ENCODE measurements around the gene VPS37C. TPM values are rescaled to one million over a fixed set of nuclear protein-coding genes. Genes with fewer than 3 reads are reported as not detected.

VPS37C gene
- total RNA-seq, 1 experiment from 2014 or later, result 23.1 TPM

- H4K20me1 ChIP-seq (ENCODE audit: insufficient read depth), result no peaks in the 10 kb centered on the region
- no peak overlapping the region for H3K4me3 ChIP-seq (replicated peaks in 1 of 2; ENCODE audit: low read depth in 1 of 2, low read length in 2 of 2)
- no peaks in the 10 kb centered on the region for H3K9me2 ChIP-seq (ENCODE audit: insufficient read depth)
- peaks cover 0 to 18% of the 10 kb centered on the region in 2 experiments; a peak in 2 of 4 replicates for H3K36me3 ChIP-seq (ENCODE audit: control insufficient read depth in 1 of 2, insufficient read depth in 2 of 2, low read length in 2 of 2)
- intact Hi-C loops (cut with micrococcal nuclease), result no loop called here
- BruUV-seq (replicated peaks), result no TSS peak
- H2AFZ ChIP-seq (ENCODE audit: low read depth, low read length, poor library complexity, severe bottlenecking), result no peak overlapping the region
- no peaks in the 10 kb centered on the region for H3K27me3 ChIP-seq (ENCODE audit: insufficient read depth, low read length)
- 0 out of 2 replicates have a peak, but pooled peaks have one; percentile 16 for TF ChIP-seq CBX3 (IDR thresholded peaks at IDR 0.05; ENCODE audit: low read depth)
- no peak for TF ChIP-seq ELF1 (IDR thresholded peaks at IDR 0.05; ENCODE audit: borderline replicate concordance, low read depth)
- no peak for TF ChIP-seq EZH2 (IDR thresholded peaks at IDR 0.05)
- TF ChIP-seq, protein P1, sequence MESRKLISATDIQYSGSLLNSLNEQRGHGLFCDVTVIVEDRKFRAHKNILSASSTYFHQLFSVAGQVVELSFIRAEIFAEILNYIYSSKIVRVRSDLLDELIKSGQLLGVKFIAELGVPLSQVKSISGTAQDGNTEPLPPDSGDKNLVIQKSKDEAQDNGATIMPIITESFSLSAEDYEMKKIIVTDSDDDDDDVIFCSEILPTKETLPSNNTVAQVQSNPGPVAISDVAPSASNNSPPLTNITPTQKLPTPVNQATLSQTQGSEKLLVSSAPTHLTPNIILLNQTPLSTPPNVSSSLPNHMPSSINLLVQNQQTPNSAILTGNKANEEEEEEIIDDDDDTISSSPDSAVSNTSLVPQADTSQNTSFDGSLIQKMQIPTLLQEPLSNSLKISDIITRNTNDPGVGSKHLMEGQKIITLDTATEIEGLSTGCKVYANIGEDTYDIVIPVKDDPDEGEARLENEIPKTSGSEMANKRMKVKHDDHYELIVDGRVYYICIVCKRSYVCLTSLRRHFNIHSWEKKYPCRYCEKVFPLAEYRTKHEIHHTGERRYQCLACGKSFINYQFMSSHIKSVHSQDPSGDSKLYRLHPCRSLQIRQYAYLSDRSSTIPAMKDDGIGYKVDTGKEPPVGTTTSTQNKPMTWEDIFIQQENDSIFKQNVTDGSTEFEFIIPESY (IDR thresholded peaks at IDR 0.05; ENCODE audit: extremely low read depth, insufficient replicate concordance, low read length), result no peak
- H3K4me1 ChIP-seq (ENCODE audit: control insufficient read depth in 1 of 2, insufficient read depth in 2 of 2, low read length in 2 of 2), result peaks cover 23 to 54% of the 10 kb centered on the region in 2 experiments
- ATAC-seq, result no peak
- no peak for DNase-seq (ENCODE audit: low read depth, low spot score)
- H3K27ac ChIP-seq (ENCODE audit: low read depth, low read length), result no peak overlapping the region
- RAD21 ChIA-PET (ENCODE audit: low non-redundant PET in 1 of 2, low total read pairs in 2 of 2, uncharacterized antibody in 2 of 2, unreplicated experiment in 2 of 2), result no interaction called here
- H3K9me3 ChIP-seq (ENCODE audit: control insufficient read depth in 1 of 2, insufficient read depth in 1 of 2, low read depth in 1 of 2, low read length in 2 of 2), result peaks cover 5 to 8% of the 10 kb centered on the region in 2 experiments; a peak in 2 of 4 replicates
- POLR2A ChIA-PET, result no interaction called here
- CTCF ChIA-PET, result no interaction called here
- no peak overlapping the region for H3K9ac ChIP-seq (ENCODE audit: low read length)
- H3K79me2 ChIP-seq (ENCODE audit: insufficient read depth, low read length), result peaks cover 95% of the 10 kb centered on the region
- H3K4me2 ChIP-seq (ENCODE audit: low read length), result no peak overlapping the region
These were observed 5.9 kb downstream of the VPS37C start for GRCh38 chr11:61155312-61155711.

GRCh38 chr11:61154528-61154927 is 6.7 kb downstream of the VPS37C start:
- intact Hi-C loops (cut with micrococcal nuclease), result no loop called here
- CTCF ChIA-PET, result no interaction called here

More at GRCh38 chr11:61154528-61154927, 6.7 kb downstream of the VPS37C start:
- RAD21 ChIA-PET (ENCODE audit: low non-redundant PET in 1 of 2, low total read pairs in 2 of 2, uncharacterized antibody in 2 of 2, unreplicated experiment in 2 of 2), result no interaction called here
- DNase-seq (ENCODE audit: low read depth, low spot score) (no peak), ATAC-seq (no peak)
- peaks cover 20 to 54% of the 10 kb centered on the region in 2 experiments for H3K4me1 ChIP-seq (ENCODE audit: control insufficient read depth in 1 of 2, insufficient read depth in 2 of 2, low read length in 2 of 2)
- H3K9me3 ChIP-seq (ENCODE audit: control insufficient read depth in 1 of 2, insufficient read depth in 1 of 2, low read depth in 1 of 2, low read length in 2 of 2), result peaks cover 5 to 8% of the 10 kb centered on the region in 2 experiments; a peak in 2 of 4 replicates
- no peaks in the 10 kb centered on the region for H3K9me2 ChIP-seq (ENCODE audit: insufficient read depth)
- H3K4me2 ChIP-seq (ENCODE audit: low read length), result peak overlapping the region; percentile 77; the same call in 1 of the 2 replicates
- peaks cover 96% of the 10 kb centered on the region for H3K79me2 ChIP-seq (ENCODE audit: insufficient read depth, low read length)
- H3K27ac ChIP-seq (ENCODE audit: low read depth, low read length), result no peak overlapping the region
- POLR2A ChIA-PET, result no interaction called here
- BruUV-seq (replicated peaks), result no TSS peak
- no peak overlapping the region for H3K9ac ChIP-seq (ENCODE audit: low read length)
- no peaks in the 10 kb centered on the region for H4K20me1 ChIP-seq (ENCODE audit: insufficient read depth)
- H3K27me3 ChIP-seq (ENCODE audit: insufficient read depth, low read length), result no peaks in the 10 kb centered on the region
- H2AFZ ChIP-seq (ENCODE audit: low read depth, low read length, poor library complexity, severe bottlenecking), result no peak overlapping the region
- no peak overlapping the region for H3K4me3 ChIP-seq (replicated peaks in 1 of 2; ENCODE audit: low read depth in 1 of 2, low read length in 2 of 2)
- TF ChIP-seq, protein P2, sequence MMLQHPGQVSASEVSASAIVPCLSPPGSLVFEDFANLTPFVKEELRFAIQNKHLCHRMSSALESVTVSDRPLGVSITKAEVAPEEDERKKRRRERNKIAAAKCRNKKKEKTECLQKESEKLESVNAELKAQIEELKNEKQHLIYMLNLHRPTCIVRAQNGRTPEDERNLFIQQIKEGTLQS (IDR thresholded peaks at IDR 0.05), result no peak
- TF ChIP-seq RAD21 (IDR thresholded peaks at IDR 0.05; ENCODE audit: low read depth) (no peak), CEBPB (IDR thresholded peaks at IDR 0.05; ENCODE audit: low read depth) (no peak), CBX3 (IDR thresholded peaks at IDR 0.05; ENCODE audit: low read depth) (no peak), EZH2phosphoT487 (IDR thresholded peaks at IDR 0.05; ENCODE audit: borderline replicate concordance) (no peak), EZH2 (IDR thresholded peaks at IDR 0.05) (no peak)
- peaks cover 0 to 18% of the 10 kb centered on the region in 2 experiments; a peak in 2 of 4 replicates for H3K36me3 ChIP-seq (ENCODE audit: control insufficient read depth in 1 of 2, insufficient read depth in 2 of 2, low read length in 2 of 2)

All from HCT116 (cell line).